HEK293 (cell line): ENCODE results near the gene TSC22D1.

Source experiments
- GLI2 ChIP-seq: fragments of 450-650 bp; formaldehyde crosslinking; IDR thresholded peaks from 2 replicates; pipeline ENCODE4; 2017; ENCODE audit warnings: missing biosample characterization, missing genetic modification characterization, low read depth, borderline replicate concordance
- ZNF449 ChIP-seq: fragments of 450-650 bp; formaldehyde crosslinking; IDR thresholded peaks from 2 replicates; pipeline ENCODE4 v1.5.1; 2017; ENCODE audit warnings: missing biosample characterization, mild to moderate bottlenecking, missing genetic modification characterization, moderate library complexity
- ZNF76 ChIP-seq: fragments of 450-650 bp; formaldehyde crosslinking; IDR thresholded peaks from 2 replicates; pipeline ENCODE4; 2016; ENCODE audit warnings: low read depth, missing biosample characterization, missing genetic modification characterization, borderline replicate concordance

DNA sequence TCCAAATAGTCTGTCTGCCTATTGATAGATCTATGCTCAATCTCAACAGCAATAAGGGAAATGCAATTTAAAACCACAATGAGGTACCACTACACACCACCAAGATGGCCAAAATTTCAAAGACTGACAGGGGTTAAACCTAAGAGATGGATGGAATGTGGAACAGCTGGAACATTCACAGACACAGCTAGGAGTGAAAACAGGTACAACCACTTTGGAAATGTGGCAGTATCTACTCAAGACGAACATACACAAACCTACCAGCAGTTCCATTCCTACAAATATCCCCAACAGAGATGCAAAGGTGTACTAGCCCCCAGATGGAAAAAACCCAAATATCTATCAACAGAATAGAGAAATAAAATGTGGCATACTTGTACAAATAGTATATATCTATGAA is 86.4 kb downstream of the TSC22D1 start:
- TF ChIP-seq GLI2: no peak
- no peak for TF ChIP-seq ZNF76 (tag by site-specific recombination)
- TF ChIP-seq ZNF449: no peak
